ENCODE results near the gene GPR32.
"Not testable (repeated sequence)": the region's sequence is repeated elsewhere in the genome, so short reads cannot be mapped to it uniquely, and the experiment has no call there.

GPR32 gene

DNA sequence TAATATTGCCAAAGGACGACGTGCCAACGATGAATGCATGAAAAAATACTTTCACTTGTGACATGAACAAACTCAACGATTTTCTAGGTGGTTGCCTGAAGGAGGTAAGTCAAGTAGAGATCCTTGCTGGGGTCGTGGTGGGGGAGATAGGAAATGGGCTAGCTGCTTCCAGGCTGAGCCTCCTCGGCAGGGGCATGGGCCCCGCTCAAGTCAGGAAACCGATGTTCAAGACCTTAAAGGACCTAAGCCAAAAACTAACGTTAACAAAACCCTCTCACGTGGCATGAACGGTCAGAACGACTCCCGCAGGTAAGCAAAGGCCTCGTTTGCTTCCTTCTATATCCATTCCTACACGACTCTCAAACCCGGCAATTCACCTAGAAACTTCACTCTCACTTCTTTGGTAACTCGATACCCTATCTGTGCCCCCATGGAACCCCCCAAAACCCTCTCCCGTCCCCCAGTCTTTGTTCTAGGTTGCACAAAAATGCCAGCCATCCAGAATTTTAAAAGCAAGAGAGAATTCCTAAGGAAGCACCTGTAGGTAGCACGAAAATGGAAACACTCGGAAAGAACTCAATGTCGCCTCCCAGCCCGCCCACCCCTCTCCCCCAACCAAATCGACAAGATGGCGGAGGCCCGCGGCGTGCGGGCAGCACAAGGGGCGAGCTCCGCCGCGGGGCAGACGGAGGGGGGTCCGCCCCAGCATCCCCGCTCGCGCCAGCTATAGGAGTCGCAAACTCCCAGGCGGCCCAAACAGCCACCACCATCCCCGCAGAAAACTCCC lies 33.6 kb downstream of the GPR32 start:
- Histone ChIP-seq H3K4me1 (ENCODE audit: control insufficient read depth, insufficient read depth, low read length, unreplicated experiment) (peaks cover 4% of the 10 kb centered on the region), H2AFZ (ENCODE audit: low read length, unreplicated experiment) (peak overlapping the region; percentile 82), H3K4me3 (ENCODE audit: low read depth, low read length) (peak overlapping the region; percentile 100), H3K79me2 (ENCODE audit: control insufficient read depth, insufficient read depth, low read length, unreplicated experiment) (peaks cover 44% of the 10 kb centered on the region), H3K36me3 (ENCODE audit: insufficient read depth, low read length) (0 out of 2 replicates have a peak, but pooled peaks cover 4% of the 10 kb centered on the region), H3K27me3 (ENCODE audit: insufficient read depth, low read length) (no peaks in the 10 kb centered on the region), H3K27ac (ENCODE audit: low read depth, low read length) (peak overlapping the region; percentile 92)

DNA sequence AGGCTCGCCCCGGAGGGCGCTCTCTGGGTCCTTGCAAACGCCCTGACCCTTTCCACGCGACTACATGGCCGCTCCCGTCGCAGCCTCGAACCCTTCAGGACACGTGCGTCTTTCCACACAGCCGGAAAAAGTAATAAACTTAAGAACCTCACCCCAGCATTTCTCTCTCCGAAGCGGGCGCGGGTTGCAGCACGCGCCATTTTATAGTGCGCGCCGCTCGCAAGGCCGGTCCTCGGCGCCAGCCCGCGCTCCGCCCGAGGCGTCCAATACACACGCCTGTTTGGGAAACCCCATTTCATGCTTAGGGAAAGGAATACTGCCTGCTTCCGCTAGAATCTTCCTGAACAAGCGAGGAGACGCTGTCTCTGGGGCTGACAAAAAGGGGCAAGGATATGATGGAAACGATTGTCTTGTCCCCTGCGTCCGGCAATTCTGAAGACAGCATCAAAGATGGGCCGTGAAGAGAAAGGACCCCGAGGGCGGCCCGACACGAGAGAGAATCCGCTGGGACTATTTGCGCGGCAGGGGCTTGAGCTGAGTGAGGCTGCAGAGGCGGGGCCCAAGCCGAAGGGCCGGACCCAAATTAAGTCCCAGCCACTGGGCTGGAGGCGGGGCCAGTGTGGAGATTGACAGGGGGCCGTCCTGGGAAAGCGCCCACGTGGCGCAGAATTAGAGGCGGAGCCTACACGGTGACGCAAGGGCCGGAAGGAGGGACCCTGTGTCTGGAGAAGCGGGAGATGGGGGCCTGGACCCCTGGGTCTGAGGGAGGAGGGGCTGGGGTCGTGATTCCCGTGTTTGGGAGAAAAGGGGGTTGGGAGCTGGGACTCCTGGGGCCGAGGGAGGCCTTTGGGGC lies 34.4 kb downstream of the GPR32 start:
- H3K4me3 ChIP-seq (ENCODE audit: low read depth, low read length): peak overlapping the region; percentile 100
- H3K4me1 ChIP-seq (ENCODE audit: control insufficient read depth, insufficient read depth, low read length, unreplicated experiment): peaks cover 4% of the 10 kb centered on the region
- H3K36me3 ChIP-seq (ENCODE audit: insufficient read depth, low read length): 0 out of 2 replicates have a peak, but pooled peaks cover 4% of the 10 kb centered on the region
- H3K27ac ChIP-seq (ENCODE audit: low read depth, low read length): peak overlapping the region; percentile 92
- peak overlapping the region; percentile 82 for H2AFZ ChIP-seq (ENCODE audit: low read length, unreplicated experiment)
- H3K79me2 ChIP-seq (ENCODE audit: control insufficient read depth, insufficient read depth, low read length, unreplicated experiment): peaks cover 37% of the 10 kb centered on the region
- H3K27me3 ChIP-seq (ENCODE audit: insufficient read depth, low read length): no peaks in the 10 kb centered on the region

DNA sequence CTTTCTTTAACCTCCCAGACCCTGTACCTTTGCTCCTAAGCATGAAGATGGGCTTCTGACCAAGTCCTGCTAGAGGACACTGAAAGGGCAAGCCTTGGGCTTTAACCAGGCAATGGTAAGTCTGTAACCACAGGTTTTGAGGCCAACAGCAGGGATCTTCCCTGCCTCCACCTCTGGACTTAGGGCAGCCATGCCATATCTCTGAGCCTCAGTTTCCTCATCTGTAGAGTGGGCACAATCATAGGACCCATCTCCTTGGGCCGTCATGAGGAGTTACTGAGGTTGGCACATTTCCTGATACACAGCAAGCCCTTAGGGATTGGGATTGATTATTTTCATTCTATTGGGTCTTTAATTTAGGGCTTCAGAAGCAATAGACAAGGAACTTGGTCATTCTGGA lies 38.6 kb downstream of the GPR32 start:
- H3K4me3 ChIP-seq (ENCODE audit: low read depth, low read length): no peak overlapping the region
- no peak overlapping the region for H3K27ac ChIP-seq (ENCODE audit: low read depth, low read length)
- no peak overlapping the region for H2AFZ ChIP-seq (ENCODE audit: low read length, unreplicated experiment)
- H3K36me3 ChIP-seq (ENCODE audit: insufficient read depth, low read length): no peaks in the 10 kb centered on the region
- H3K4me1 ChIP-seq (ENCODE audit: control insufficient read depth, insufficient read depth, low read length, unreplicated experiment): no peaks in the 10 kb centered on the region
- H3K79me2 ChIP-seq (ENCODE audit: control insufficient read depth, insufficient read depth, low read length, unreplicated experiment): peaks cover 6% of the 10 kb centered on the region
- H3K27me3 ChIP-seq (ENCODE audit: insufficient read depth, low read length): no peaks in the 10 kb centered on the region

DNA sequence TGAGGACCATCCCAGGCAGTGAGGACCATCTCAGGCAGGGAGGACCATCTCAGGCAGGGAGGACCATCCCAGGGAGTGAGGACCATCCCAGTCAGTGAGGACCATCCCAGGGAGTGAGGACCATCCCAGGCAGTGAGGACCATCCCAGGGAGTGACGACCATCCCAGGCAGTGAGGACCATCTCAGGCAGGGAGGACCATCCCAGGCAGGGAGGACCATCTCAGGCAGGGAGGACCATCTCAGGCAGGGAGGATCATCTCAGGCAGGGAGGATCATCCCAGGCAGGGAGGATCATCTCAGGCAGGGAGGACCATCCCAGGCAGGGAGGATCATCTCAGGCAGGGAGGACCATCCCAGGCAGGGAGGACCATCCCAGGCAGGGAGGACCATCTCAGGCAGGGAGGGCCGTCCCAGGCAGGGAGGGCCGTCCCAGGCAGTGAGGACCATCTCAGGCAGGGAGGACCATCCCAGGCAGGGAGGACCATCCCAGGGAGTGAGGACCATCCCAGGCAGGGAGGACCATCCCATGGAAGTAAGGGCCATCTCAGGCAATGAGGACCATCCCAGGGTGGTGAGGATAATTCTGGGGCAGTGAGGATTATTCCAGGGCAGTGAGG lies 41.5 kb downstream of the GPR32 start:
- H3K36me3 ChIP-seq (ENCODE audit: insufficient read depth, low read length); H3K4me3 ChIP-seq (ENCODE audit: low read depth, low read length); H2AFZ ChIP-seq (ENCODE audit: low read length, unreplicated experiment); H3K4me1 ChIP-seq (ENCODE audit: control insufficient read depth, insufficient read depth, low read length, unreplicated experiment); H3K79me2 ChIP-seq (ENCODE audit: control insufficient read depth, insufficient read depth, low read length, unreplicated experiment); H3K27ac ChIP-seq (ENCODE audit: low read depth, low read length): not testable (repeated sequence)
- peaks cover 21% of the 10 kb centered on the region; the same call in 1 of the 2 replicates for H3K27me3 ChIP-seq (ENCODE audit: insufficient read depth, low read length)

DNA sequence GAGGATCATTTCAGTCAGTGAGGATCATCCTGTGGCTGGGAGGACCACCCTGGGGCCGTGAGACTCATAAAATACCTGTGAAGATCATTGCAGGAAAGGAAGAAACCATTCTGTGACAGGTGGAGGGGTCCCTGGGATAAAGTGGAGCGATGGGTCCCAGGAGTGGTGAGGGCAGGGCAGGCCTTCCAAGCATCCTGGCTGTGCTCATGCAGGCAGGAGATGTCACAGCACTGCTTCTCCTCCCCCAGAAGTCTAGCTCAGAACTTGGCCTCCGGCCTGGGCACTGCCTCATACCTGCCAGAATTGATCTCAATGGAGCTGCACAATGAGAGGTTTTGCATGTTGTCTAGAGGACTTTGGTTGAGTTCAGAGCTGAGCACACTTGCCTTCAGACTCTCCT lies 42.2 kb downstream of the GPR32 start:
- Histone ChIP-seq H3K36me3 (ENCODE audit: insufficient read depth, low read length) (no peaks in the 10 kb centered on the region), H3K79me2 (ENCODE audit: control insufficient read depth, insufficient read depth, low read length, unreplicated experiment) (no peaks in the 10 kb centered on the region), H3K4me3 (ENCODE audit: low read depth, low read length) (no peak overlapping the region), H2AFZ (ENCODE audit: low read length, unreplicated experiment) (no peak overlapping the region), H3K27ac (ENCODE audit: low read depth, low read length) (no peak overlapping the region), H3K4me1 (ENCODE audit: control insufficient read depth, insufficient read depth, low read length, unreplicated experiment) (no peaks in the 10 kb centered on the region), H3K27me3 (ENCODE audit: insufficient read depth, low read length) (peaks cover 21% of the 10 kb centered on the region; the same call in 1 of the 2 replicates)

DNA sequence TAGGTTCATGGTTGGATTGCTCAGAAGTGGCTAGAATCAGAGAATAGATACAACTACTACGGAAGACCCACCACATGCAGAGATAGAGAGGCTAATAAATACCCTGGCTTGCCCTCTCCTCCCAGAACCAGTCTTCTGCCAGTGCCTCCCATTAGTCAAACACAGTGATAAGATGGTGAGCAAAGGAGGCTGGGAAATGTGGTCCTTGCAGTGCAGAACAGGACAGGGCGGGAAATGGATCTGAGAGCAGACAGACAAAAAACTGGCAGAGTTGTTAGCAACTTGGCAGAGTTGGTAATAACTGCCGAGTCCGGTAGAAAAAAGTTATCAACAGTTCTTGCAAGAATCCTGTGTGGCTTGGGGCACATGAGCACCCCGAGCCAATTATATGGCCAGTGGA lies 44.6 kb downstream of the GPR32 start:
- Histone ChIP-seq H3K27me3 (ENCODE audit: insufficient read depth, low read length) (peaks cover 40% of the 10 kb centered on the region), H3K36me3 (ENCODE audit: insufficient read depth, low read length) (no peaks in the 10 kb centered on the region), H3K79me2 (ENCODE audit: control insufficient read depth, insufficient read depth, low read length, unreplicated experiment) (no peaks in the 10 kb centered on the region), H3K4me1 (ENCODE audit: control insufficient read depth, insufficient read depth, low read length, unreplicated experiment) (no peaks in the 10 kb centered on the region), H2AFZ (ENCODE audit: low read length, unreplicated experiment) (no peak overlapping the region), H3K27ac (ENCODE audit: low read depth, low read length) (no peak overlapping the region), H3K4me3 (ENCODE audit: low read depth, low read length) (no peak overlapping the region)

DNA sequence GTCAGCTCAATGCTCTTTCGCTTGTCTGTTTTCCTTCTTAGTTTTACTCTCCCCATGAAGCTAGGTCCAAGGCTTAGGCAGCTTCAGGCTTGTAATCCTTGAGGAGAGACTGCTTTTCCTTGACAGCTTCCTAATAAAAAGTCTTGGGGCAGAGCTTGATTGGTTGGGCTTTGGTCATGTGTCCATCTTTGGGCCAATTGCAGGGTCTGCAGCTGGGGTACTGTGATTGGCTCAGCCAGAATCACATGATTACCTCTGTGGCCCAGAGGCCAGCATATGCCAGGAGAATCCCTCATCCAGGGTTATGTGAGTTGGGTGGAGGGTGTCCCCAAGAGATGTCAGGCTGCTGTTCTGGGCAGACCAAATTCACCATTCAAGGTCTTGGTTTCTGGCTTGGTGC lies 45.2 kb downstream of the GPR32 start:
- H3K4me1 ChIP-seq (ENCODE audit: control insufficient read depth, insufficient read depth, low read length, unreplicated experiment): no peaks in the 10 kb centered on the region
- H3K27ac ChIP-seq (ENCODE audit: low read depth, low read length): no peak overlapping the region
- peaks cover 45% of the 10 kb centered on the region for H3K27me3 ChIP-seq (ENCODE audit: insufficient read depth, low read length)
- H2AFZ ChIP-seq (ENCODE audit: low read length, unreplicated experiment): no peak overlapping the region
- no peak overlapping the region for H3K4me3 ChIP-seq (ENCODE audit: low read depth, low read length)
- H3K79me2 ChIP-seq (ENCODE audit: control insufficient read depth, insufficient read depth, low read length, unreplicated experiment): no peaks in the 10 kb centered on the region
- no peaks in the 10 kb centered on the region for H3K36me3 ChIP-seq (ENCODE audit: insufficient read depth, low read length)

DNA sequence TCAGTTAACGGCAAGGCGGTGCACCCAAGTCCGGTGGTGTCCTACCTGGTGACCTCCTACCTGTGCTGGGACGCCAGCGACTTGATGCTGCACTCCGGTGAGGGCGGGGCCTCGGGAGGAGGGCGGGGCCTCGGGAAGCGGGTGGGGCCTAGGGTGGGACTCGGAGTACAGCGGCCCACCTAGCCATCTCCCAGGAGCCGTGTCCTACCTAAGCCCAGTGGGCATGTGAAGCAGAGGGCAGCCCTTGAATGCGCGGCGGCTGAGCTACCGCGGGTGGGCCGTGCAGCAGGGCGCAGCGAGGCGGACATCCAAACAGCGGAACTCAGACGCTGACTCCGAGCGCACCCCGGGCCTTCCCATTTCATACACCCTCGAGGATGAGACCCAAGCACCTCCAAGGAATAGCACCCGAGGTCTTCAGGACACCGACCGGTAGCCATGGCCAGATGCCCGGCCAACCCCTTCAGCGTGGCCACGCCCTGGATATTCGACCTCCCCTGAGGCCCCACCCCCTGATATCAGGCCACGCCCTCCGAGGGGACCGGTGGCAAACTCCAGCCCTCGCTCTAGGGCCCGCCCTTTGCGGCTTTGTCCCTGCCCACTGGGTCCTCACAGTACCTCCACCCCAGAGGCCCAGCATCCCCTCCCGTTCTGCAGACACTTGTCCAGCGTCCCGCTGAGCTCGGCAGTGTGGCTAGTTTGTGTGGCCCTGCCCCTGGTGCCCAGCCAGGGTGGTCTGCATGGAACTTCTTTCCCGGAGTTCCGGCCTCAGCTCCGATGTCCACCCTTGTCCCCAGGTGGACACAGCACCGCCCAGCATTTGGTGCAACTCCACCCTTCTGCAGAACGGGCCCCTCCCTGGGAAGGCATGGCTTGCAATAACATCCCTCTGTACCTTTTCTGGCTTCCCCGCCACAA lies 47.9 kb downstream of the GPR32 start:
- Histone ChIP-seq H3K4me3 (ENCODE audit: low read depth, low read length) (peak overlapping the region; percentile 75), H3K27me3 (ENCODE audit: insufficient read depth, low read length) (peaks cover 69% of the 10 kb centered on the region), H3K36me3 (ENCODE audit: insufficient read depth, low read length) (no peaks in the 10 kb centered on the region), H3K79me2 (ENCODE audit: control insufficient read depth, insufficient read depth, low read length, unreplicated experiment) (no peaks in the 10 kb centered on the region), H2AFZ (ENCODE audit: low read length, unreplicated experiment) (peak overlapping the region; percentile 81), H3K27ac (ENCODE audit: low read depth, low read length) (no peak overlapping the region), H3K4me1 (ENCODE audit: control insufficient read depth, insufficient read depth, low read length, unreplicated experiment) (no peaks in the 10 kb centered on the region)

DNA sequence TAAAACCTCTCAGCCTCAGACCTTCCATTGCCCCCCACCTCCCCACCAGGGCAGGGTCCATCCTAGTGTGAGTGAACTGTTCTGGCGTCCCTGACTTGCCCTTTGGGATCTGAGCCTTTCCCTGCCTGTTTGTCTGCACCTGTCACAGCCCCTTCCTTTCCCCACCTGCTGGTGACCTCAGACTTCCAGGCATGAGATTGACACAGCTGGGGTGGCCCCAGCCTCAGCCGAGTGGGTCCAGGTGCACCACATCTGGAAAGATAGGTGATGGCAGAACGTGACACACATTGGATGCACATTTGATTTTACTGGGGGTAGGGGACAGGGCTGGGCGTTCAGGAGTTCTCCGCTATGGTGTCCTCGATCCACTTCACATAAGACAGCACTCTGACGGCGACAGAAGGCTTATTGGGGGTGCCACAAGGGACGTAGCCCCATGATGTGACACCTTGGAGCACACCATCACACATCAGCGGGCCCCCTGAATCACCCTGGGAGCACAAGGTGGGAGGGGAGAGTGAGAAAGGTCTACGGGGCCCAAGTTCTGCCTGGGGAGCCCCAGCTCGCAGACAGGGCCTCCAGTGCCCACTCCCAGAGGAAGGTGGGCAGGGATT lies 48.7 kb downstream of the GPR32 start:
- Histone ChIP-seq H2AFZ (ENCODE audit: low read length, unreplicated experiment) (no peak overlapping the region), H3K4me3 (ENCODE audit: low read depth, low read length) (no peak overlapping the region), H3K27ac (ENCODE audit: low read depth, low read length) (no peak overlapping the region), H3K36me3 (ENCODE audit: insufficient read depth, low read length) (no peaks in the 10 kb centered on the region), H3K4me1 (ENCODE audit: control insufficient read depth, insufficient read depth, low read length, unreplicated experiment) (no peaks in the 10 kb centered on the region), H3K27me3 (ENCODE audit: insufficient read depth, low read length) (peaks cover 69% of the 10 kb centered on the region), H3K79me2 (ENCODE audit: control insufficient read depth, insufficient read depth, low read length, unreplicated experiment) (no peaks in the 10 kb centered on the region)
